ENCODE results near the gene CREB3L1. TPM values are rescaled to one million over a fixed set of nuclear protein-coding genes. Genes with fewer than 3 reads are reported as not detected.
"Not testable (repeated sequence)": the region's sequence is repeated elsewhere in the genome, so short reads cannot be mapped to it uniquely, and the experiment has no call there.

CREB3L1 gene
- total RNA-seq, 2 experiments from 2014 or later: not detected

DNA sequence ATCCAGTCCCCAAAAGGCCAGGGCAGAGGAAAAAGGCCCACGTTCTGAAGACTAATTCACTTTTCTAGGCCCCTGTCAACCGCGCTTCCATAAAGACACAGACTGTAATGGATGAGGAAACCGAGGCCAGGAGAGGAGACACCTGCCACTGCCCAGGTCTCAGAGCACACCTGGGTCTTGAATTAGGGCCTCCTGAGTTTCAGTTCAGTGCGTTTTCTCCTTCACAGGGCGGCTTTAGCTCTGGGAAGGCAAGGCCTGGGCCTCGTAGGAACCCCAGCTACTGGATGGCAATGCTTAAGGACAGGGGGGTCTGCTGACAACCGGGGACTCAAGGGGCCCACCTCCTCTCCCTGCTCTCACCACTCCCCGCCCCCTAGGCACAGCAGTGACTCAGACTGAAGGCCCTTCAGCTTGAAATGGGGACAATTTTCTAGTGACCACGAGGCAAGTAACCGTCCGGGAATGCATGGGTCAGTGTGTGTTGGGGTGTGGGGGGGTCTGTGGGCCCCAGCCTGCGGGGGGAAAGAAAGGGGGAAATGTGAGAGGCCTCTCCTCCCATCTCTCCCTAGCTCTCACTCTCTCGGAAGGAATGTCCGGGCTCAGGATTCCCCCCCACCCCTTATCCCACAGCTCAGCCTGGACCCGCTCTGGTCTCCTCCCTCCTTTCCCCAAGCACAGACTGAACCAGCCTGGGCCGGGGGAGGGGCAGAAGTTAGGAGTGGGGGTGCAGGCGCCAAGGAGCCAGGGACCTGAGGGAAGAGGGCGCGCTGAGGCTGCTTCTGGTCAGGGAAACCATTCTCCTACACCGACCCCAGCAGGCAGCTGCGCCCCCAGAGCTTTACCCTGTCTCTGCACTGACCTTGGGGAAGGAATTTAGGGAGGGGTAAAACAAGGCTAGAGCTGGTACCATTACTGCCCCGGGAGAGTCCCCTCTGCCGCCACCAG lies 17.2 kb downstream of the CREB3L1 start:
- Mint-ChIP-seq H3K9me3 (ENCODE audit: insufficient read depth) (no peaks in the 10 kb centered on the region), H3K36me3 (ENCODE audit: low read depth) (no peaks in the 10 kb centered on the region), H3K4me1 (ENCODE audit: low read depth) (peaks cover 7% of the 10 kb centered on the region), H3K27ac (no peak overlapping the region), H3K4me3 (peak overlapping the region; percentile 46), H3K27me3 (ENCODE audit: low read depth) (peaks cover 25% of the 10 kb centered on the region)
- DNase-seq (no peak), ATAC-seq (no peak)
- POLR2A ChIA-PET: no interaction called here
- CTCF ChIA-PET: interaction anchor here (0.7 to 4.5 kb wide), 9 partner anchors 8 to 56 kb away, joined by 3 to 45 read pairs (median 4); no protein-coding TSS in a partner anchor

DNA sequence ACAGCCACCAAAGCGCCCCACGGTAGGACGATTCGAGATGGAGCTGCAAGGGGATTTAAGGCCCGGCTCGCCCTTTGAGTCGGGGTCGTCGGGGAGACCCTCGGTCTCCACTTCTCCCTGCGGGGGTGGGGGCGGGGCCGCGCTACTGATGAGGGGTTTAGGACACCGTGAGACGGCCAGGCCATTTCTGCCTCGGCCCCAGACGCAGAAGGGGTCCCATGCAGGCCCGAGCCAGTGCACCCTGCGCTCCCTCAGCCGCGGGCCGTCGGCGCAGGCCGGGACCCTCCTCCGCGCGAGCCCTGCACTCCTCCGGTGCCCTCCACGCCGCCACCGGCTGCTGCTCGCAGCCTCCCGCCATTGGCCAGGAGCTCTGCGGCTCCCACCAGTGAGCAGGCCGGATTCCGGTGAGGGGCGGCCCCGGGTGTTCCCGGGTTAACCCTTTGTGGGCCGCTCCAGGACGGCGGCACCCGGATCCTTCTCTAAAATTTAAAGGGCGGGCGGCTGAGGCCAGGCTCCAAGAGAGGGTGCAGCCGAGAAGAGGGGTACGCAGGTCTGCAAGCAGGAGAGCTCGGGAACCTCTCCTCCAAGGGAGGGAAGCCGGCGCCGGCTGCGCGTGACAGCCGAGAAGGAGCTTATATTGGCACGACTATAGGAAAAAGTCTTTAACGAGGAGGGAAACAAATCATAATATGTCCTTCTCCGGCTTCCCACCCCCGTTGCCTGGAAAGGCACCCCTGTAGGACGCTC lies 18.0 kb downstream of the CREB3L1 start:
- H3K36me3 Mint-ChIP-seq (ENCODE audit: low read depth): no peaks in the 10 kb centered on the region
- ATAC-seq (peak; percentile 100), DNase-seq (peak; percentile 75)
- peaks cover 27% of the 10 kb centered on the region for H3K27me3 Mint-ChIP-seq (ENCODE audit: low read depth)
- peak overlapping the region; percentile 79 for H3K4me3 Mint-ChIP-seq
- CTCF ChIA-PET: interaction anchor here (0.7 to 4.5 kb wide), 13 partner anchors 8 to 234 kb away, joined by 3 to 45 read pairs (median 3); no protein-coding TSS in a partner anchor
- peaks cover 7% of the 10 kb centered on the region for H3K4me1 Mint-ChIP-seq (ENCODE audit: low read depth)
- H3K9me3 Mint-ChIP-seq (ENCODE audit: insufficient read depth): no peaks in the 10 kb centered on the region
- no peak overlapping the region for H3K27ac Mint-ChIP-seq
- POLR2A ChIA-PET: no interaction called here

DNA sequence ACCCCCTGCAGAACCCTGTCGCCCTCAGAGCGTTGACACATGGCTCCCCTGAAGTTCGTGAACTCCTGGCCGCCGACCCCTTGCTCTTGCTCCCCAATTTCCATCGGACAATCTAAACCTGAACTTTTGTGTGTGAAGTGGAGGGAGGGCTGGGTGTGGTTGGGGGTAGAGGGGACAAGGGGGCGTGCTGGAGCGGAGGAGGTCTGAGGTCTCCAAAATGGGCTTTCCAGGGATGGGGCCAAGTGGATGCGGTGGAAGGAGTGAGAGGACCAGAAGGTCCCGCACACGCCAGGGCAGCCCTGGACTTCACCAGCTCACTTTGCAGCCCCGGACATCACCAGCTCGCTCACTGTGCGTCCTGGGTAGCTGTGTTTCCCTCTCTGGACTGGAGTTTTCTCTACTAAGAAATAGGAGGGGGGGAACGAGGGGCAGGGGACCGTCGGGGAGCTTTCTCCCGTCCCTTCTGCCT lies 18.6 kb downstream of the CREB3L1 start:
- H3K36me3 Mint-ChIP-seq (ENCODE audit: low read depth): no peaks in the 10 kb centered on the region

DNA sequence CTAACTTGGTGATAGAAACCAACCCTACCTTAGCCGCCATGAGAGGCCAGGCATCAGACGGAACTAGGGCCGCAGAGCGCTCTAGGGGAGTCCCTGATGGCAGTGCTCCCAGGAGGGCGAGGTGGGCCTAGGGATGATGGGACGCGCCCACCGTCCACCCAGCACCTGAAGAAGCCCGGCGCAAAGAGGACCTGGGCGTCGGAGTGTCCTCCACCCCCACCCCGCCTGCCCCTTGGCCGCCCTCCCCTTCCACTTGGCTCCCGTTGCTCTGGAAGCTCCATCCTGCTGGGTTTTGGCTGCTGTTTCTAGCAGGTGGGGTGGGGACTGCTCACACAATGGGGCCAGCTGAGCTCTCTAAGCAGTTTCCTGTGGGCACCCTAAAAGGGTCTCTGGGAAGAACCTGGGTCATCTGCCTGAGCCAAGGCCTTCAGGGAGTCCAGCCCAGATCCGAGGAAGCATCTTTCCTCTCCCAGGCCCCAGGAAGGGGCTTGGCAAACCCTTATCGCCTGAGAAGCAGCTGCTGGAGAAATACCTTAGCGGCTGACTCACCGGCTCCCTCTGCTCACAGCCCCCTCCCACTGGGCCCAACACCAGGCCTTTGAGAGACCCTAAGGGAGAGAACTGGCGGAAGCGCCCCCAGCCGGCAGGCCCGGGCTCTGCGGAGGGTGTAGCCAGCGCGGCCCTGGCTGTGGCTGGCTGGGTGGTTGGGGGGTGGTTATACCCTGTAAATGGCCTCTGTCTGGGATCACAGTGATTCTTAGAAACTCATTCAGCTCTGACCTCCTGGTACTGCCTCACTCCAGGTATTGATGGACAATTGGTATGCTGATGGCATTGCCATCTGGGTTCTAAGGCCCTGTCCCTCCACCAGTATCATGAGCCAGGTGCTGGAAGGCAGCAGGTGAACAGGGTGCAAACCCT lies 19.3 kb downstream of the CREB3L1 start:
- Mint-ChIP-seq H3K27me3 (ENCODE audit: low read depth) (peaks cover 25% of the 10 kb centered on the region), H3K36me3 (ENCODE audit: low read depth) (no peaks in the 10 kb centered on the region), H3K27ac (no peak overlapping the region), H3K9me3 (ENCODE audit: insufficient read depth) (no peaks in the 10 kb centered on the region), H3K4me3 (peak overlapping the region; percentile 79), H3K4me1 (ENCODE audit: low read depth) (peaks cover 7% of the 10 kb centered on the region)
- CTCF ChIA-PET: interaction anchor here (1.1 to 4.5 kb wide), 8 partner anchors 10 to 58 kb away, joined by 3 to 45 read pairs (median 4); no protein-coding TSS in a partner anchor
- POLR2A ChIA-PET: no interaction called here
- ATAC-seq: no peak
- DNase-seq: no peak

More for the DNA sequence above, 18.6 kb downstream of the CREB3L1 start:
- Mint-ChIP-seq H3K9me3 (ENCODE audit: insufficient read depth) (no peaks in the 10 kb centered on the region), H3K4me1 (ENCODE audit: low read depth) (peaks cover 7% of the 10 kb centered on the region), H3K27ac (no peak overlapping the region), H3K27me3 (ENCODE audit: low read depth) (peaks cover 27% of the 10 kb centered on the region), H3K4me3 (peak overlapping the region; percentile 79)
- DNase-seq (no peak), ATAC-seq (no peak)
- CTCF ChIA-PET: interaction anchor here (0.8 to 4.5 kb wide), 12 partner anchors 8 to 233 kb away, joined by 3 to 45 read pairs (median 4); no protein-coding TSS in a partner anchor
- POLR2A ChIA-PET: no interaction called here

DNA sequence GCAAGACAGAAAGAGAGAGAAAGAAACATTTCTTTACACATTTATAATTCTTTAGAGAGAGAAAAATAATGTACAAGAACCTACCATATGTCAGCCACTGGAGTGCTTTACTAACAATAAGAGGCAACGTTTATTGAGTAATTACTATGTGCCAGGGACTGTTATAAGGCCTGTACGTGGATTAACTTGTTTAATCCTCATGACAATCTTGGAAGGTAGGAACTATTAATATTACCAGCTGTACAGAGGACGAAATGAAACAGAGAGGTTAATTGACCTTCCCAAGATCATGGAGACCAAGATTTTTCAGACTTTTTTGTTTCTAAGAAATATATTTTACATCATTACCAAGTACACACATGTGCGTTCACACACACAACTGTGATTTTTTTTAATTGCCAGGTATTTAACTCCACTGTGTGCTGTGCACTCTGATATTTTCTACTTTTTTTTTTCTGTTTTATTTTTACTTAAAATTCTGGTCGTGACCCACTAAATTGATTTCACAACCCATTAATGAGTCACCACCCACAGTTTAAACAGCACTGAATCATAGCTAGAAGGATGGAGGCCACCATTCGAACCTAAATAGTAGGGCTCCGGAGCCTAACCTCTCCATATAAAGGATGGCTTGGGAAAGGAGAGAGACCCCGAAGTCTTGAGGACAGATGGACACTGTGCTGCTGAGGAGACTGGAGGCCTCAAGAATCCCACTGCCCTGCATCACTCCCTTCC lies 21.4 kb downstream of the CREB3L1 start:
- POLR2A ChIA-PET: interaction anchor here (0.9 kb wide), 1 partner anchor 49 kb away, joined by 4 read pairs; no protein-coding TSS in a partner anchor
- H3K27ac Mint-ChIP-seq: no peak overlapping the region
- peaks cover 21% of the 10 kb centered on the region for H3K27me3 Mint-ChIP-seq (ENCODE audit: low read depth)
- H3K9me3 Mint-ChIP-seq (ENCODE audit: insufficient read depth): no peaks in the 10 kb centered on the region
- CTCF ChIA-PET: interaction anchor here (1.9 to 4.5 kb wide), 3 partner anchors 9 to 60 kb away, joined by 6 to 45 read pairs (median 10); no protein-coding TSS in a partner anchor
- H3K4me3 Mint-ChIP-seq: no peak overlapping the region
- DNase-seq (no peak), ATAC-seq (no peak)
- H3K36me3 Mint-ChIP-seq (ENCODE audit: low read depth): no peaks in the 10 kb centered on the region
- peaks cover 7% of the 10 kb centered on the region for H3K4me1 Mint-ChIP-seq (ENCODE audit: low read depth)

DNA sequence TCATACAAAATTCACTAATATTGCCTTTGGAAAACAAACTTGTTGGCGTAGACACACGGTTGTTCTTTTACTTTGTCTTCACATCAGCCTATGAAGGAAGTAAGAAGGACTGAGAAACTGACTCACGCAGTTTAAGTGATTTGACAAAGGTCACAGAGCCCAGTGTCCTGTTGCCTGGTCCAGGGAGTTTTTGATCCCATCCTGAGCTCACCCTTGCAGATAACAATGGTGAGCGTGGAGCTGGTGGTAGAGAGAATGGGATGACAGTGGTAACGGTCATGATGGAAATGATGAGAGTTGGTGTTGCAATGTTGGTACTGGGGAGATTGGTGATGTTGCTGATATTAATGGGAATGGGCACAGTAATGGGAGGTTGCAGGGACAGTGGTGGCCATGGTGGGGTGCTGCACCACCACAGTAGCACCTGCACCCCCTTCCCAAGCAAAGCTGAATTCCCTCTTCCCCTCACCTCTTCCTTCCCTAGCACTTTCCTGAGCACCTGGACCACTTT lies 22.0 kb downstream of the CREB3L1 start:
- H3K4me1 Mint-ChIP-seq (ENCODE audit: low read depth): peaks cover 7% of the 10 kb centered on the region
- H3K4me3 Mint-ChIP-seq: no peak overlapping the region
- ChIA-PET CTCF (interaction anchor here (1.9 to 2.0 kb wide), 2 partner anchors 14 to 61 kb away, joined by 6 to 10 read pairs; no protein-coding TSS in a partner anchor), POLR2A (interaction anchor here (0.9 kb wide), 1 partner anchor 50 kb away, joined by 4 read pairs; no protein-coding TSS in a partner anchor)
- DNase-seq (no peak), ATAC-seq (no peak)
- H3K9me3 Mint-ChIP-seq (ENCODE audit: insufficient read depth): no peaks in the 10 kb centered on the region
- H3K27ac Mint-ChIP-seq: no peak overlapping the region
- H3K36me3 Mint-ChIP-seq (ENCODE audit: low read depth): no peaks in the 10 kb centered on the region
- peaks cover 21% of the 10 kb centered on the region for H3K27me3 Mint-ChIP-seq (ENCODE audit: low read depth)

DNA sequence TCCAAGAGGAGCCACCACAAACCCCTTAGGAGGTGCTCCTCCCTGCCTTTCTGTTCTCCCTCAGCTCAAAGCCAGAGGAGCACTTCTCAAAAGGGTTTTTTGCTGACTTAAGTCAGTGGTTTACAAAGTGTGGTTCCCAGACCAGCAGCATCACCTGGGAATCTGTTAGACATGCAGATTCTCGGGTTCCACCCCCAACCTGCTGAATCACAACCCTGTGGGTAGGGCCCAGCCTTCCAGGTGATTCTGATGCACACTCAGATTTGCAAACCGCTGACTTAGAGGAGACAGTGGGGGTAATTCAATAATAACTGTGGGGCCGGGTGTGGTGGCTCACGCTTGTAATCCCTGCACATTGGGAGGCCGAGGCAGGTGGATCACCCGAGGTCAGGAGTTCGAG lies 22.8 kb downstream of the CREB3L1 start:
- Mint-ChIP-seq H3K27ac (no peak overlapping the region), H3K4me3 (no peak overlapping the region), H3K4me1 (ENCODE audit: low read depth) (peaks cover 7% of the 10 kb centered on the region), H3K36me3 (ENCODE audit: low read depth) (no peaks in the 10 kb centered on the region), H3K9me3 (ENCODE audit: insufficient read depth) (no peaks in the 10 kb centered on the region), H3K27me3 (ENCODE audit: low read depth) (peaks cover 19% of the 10 kb centered on the region)
- DNase-seq (no peak), ATAC-seq (no peak)
- POLR2A ChIA-PET: no interaction called here
- CTCF ChIA-PET: interaction anchor here (1.9 to 2.0 kb wide), 2 partner anchors 14 to 61 kb away, joined by 6 to 10 read pairs; no protein-coding TSS in a partner anchor

DNA sequence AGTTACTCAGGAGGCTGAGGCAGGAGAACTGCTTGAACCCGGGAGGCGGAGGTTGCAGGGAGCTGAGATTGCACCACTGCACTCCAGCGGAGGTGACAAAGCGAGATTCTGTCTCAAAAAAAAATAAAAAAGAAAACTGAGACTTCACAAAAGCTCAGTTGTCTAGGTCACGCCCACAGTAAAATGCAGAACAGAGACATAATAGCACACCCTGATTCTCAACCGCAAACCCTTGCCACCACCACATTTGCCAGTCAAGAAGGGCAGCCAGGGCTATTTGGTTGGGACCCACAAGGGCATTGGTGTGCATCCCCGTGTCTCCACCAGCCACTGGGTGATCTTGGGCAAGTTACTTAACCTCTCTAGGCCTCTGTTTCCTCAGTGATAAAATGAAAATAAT lies 25.4 kb downstream of the CREB3L1 start:
- Mint-ChIP-seq H3K4me1 (ENCODE audit: low read depth) (peaks cover 2% of the 10 kb centered on the region), H3K4me3 (no peak overlapping the region), H3K36me3 (ENCODE audit: low read depth) (no peaks in the 10 kb centered on the region), H3K27ac (no peak overlapping the region), H3K27me3 (ENCODE audit: low read depth) (peaks cover 10% of the 10 kb centered on the region), H3K9me3 (ENCODE audit: insufficient read depth) (no peaks in the 10 kb centered on the region)
- ATAC-seq (no peak), DNase-seq (no peak)
- ChIA-PET POLR2A (no interaction called here), CTCF (interaction anchor here (0.8 kb wide), 1 partner anchor 11 kb away, joined by 3 read pairs; no protein-coding TSS in a partner anchor)

DNA sequence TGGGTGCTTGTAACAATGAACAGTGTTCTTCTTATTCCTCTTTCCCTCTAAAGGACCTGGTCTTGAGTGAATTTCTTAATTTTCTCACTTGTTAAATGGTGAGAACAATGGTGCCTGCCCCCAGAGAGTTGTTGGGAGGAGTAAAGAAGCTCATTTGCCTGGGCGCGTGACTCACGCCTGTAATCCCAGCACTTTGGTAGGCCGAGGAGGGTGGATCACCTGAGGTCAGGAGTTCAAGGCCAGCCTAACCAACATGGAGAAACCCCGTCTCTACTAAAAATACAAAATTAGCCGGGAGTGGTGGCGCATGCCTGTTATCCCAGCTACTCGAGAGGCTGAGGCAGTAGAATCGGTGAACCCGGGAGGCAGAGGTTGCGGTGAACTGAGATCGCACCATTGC lies 26.6 kb downstream of the CREB3L1 start:
- not testable (repeated sequence) for H3K4me3 Mint-ChIP-seq

DNA sequence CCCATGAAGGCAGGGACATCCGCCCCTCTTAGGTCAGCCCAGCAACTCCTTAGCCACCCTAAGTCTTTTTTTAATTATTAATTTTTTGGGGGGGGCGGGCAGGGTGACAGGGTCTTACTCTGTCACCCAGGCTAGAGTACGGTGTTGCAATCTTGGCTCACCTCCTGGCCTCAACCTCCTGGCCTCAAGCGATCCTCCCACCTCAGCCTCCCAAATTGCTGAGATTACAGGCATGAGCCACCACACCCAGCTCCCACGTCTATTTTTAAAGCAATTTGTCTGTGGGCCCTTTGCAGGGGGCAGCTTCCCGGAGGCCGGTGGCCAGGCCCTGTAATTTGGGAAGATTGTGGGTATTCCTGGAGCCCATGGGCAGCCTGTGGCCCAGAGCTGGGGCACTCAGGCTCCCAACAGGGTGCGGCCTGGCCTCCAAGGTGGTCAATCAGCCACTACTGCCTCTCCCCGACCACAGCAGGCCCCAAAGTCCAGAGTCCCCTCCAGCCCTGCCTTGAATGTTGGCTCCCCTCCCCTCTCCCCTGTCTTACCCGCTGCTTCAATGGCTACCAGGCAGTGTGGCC lies 27.2 kb downstream of the CREB3L1 start:
- Mint-ChIP-seq H3K36me3 (ENCODE audit: low read depth) (no peaks in the 10 kb centered on the region), H3K4me1 (ENCODE audit: low read depth) (peaks cover 11% of the 10 kb centered on the region)
- no peak for ATAC-seq

More for the DNA sequence above, 26.6 kb downstream of the CREB3L1 start:
- ChIA-PET CTCF (interaction anchor here (1.0 to 1.7 kb wide), 3 partner anchors 8 to 65 kb away, joined by 3 to 7 read pairs (median 3); no protein-coding TSS in a partner anchor), POLR2A (interaction anchor here (0.5 kb wide), 1 partner anchor 188 kb away, joined by 5 read pairs; no protein-coding TSS in a partner anchor)
- not testable (repeated sequence) for DNase-seq; H3K27me3 Mint-ChIP-seq (ENCODE audit: low read depth); H3K27ac Mint-ChIP-seq; ATAC-seq; H3K9me3 Mint-ChIP-seq (ENCODE audit: insufficient read depth); H3K36me3 Mint-ChIP-seq (ENCODE audit: low read depth); H3K4me1 Mint-ChIP-seq (ENCODE audit: low read depth)

More for the DNA sequence above, 27.2 kb downstream of the CREB3L1 start:
- Mint-ChIP-seq H3K27me3 (ENCODE audit: low read depth) (peaks cover 4% of the 10 kb centered on the region), H3K9me3 (ENCODE audit: insufficient read depth) (no peaks in the 10 kb centered on the region), H3K4me3 (no peak overlapping the region), H3K27ac (no peak overlapping the region)
- no peak for DNase-seq
- CTCF ChIA-PET: interaction anchor here (1.0 to 1.7 kb wide), 3 partner anchors 9 to 65 kb away, joined by 3 to 7 read pairs (median 3); no protein-coding TSS in a partner anchor
- POLR2A ChIA-PET: no interaction called here
